WTC11 (cell line): ENCODE measurements around the gene TMEM271.

ENCODE experiments used
- ATF3 ChIP-seq: sonication (generic); formaldehyde crosslinking; conservative IDR thresholded peaks from 2 replicates; pipeline ENCODE4 v1.8.1; 2022; ENCODE audit warnings: mild to moderate bottlenecking, missing genetic modification reagents
- E2F5 ChIP-seq: sonication (generic); formaldehyde crosslinking; IDR thresholded peaks from 2 replicates; pipeline ENCODE4 v1.8.1; 2022; ENCODE audit warnings: mild to moderate bottlenecking, moderate library complexity, missing genetic modification reagents
- GTF2I ChIP-seq: fragments of 250-450 bp; sonication (Bioruptor Pico); conservative IDR thresholded peaks from 2 replicates; pipeline ENCODE4 v1.4.0; 2021; ENCODE audit warnings: mild to moderate bottlenecking
- JUN ChIP-seq: sonication (generic); formaldehyde crosslinking; IDR thresholded peaks from 2 replicates; pipeline ENCODE4 v1.8.0; 2023; ENCODE audit warnings: mild to moderate bottlenecking, missing genetic modification reagents
- NFYB ChIP-seq: sonication (generic); formaldehyde crosslinking; conservative IDR thresholded peaks from 2 replicates; pipeline ENCODE4 v1.8.0; 2022; ENCODE audit warnings: low read depth, missing genetic modification reagents
- TP53 ChIP-seq: sonication (generic); formaldehyde crosslinking; IDR thresholded peaks from 2 replicates; pipeline ENCODE4 v1.8.1; 2023; ENCODE audit warnings: mild to moderate bottlenecking, missing genetic modification reagents
- USF1 ChIP-seq: sonication (generic); formaldehyde crosslinking; IDR thresholded peaks from 2 replicates; pipeline ENCODE4 v1.8.0; 2022; ENCODE audit warnings: mild to moderate bottlenecking, missing genetic modification reagents
- ZNF121 ChIP-seq: sonication (generic); formaldehyde crosslinking; IDR thresholded peaks from 2 replicates; pipeline ENCODE4 v1.8.0; 2023; ENCODE audit warnings: missing genetic modification reagents
- ZNF263 ChIP-seq: sonication (generic); formaldehyde crosslinking; IDR thresholded peaks from 2 replicates; pipeline ENCODE4 v1.8.1; 2022; ENCODE audit warnings: low read depth, mild to moderate bottlenecking, moderate library complexity, missing genetic modification reagents
- ZNF416 ChIP-seq: fragments of 250-450 bp; sonication (Bioruptor Pico); IDR thresholded peaks from 2 replicates; pipeline ENCODE4 v1.9.0; 2021; ENCODE audit warnings: mild to moderate bottlenecking, inconsistent platforms
- TF ChIP-seq, protein P1 (sequence below): fragments of 200-600 bp; IDR thresholded peaks from 2 replicates; pipeline ENCODE4 v1.8.0; 2022; ENCODE audit warnings: antibody characterized with exemption
- TF ChIP-seq, protein P2 (sequence below): sonication (generic); formaldehyde crosslinking; IDR thresholded peaks from 2 replicates; pipeline ENCODE4 v1.8.0; 2022; ENCODE audit warnings: mild to moderate bottlenecking, missing genetic modification reagents
- TF ChIP-seq, protein P3 (sequence below): sonication (generic); formaldehyde crosslinking; IDR thresholded peaks from 2 replicates; pipeline ENCODE4 v1.8.1; 2023; ENCODE audit warnings: mild to moderate bottlenecking, missing genetic modification reagents, borderline replicate concordance
- TF ChIP-seq, protein P4 (sequence below): sonication (generic); formaldehyde crosslinking; IDR thresholded peaks from 2 replicates; pipeline ENCODE4 v1.8.1; 2022; ENCODE audit warnings: low read depth, mild to moderate bottlenecking, moderate library complexity, missing genetic modification reagents, borderline replicate concordance

DNA sequence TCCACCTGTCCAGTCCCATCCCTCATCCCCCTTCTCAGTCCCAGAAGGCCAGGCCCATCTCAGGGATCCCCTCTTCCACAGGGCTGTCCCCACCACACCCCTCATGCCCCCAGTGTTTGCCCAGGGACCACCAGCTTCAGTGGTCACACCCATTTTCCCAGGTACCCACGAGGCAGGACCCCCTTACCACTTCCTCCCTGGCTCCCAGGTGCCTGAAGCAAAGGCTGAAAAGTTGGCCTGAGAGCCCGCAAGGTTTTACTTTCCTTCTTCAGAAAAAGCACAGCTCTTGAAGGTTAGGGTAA lies 7.8 kb downstream of the TMEM271 start:
- TF ChIP-seq NFYB (no peak), ZNF263 (no peak), JUN (no peak), USF1 (CRISPR knock-in tag) (no peak), E2F5 (CRISPR knock-in tag) (no peak), ZNF416 (CRISPR knock-in tag) (no peak), TP53 (CRISPR knock-in tag) (no peak), ATF3 (CRISPR knock-in tag) (no peak), ZNF121 (CRISPR knock-in tag) (no peak), GTF2I (CRISPR knock-in tag) (no peak)
- TF ChIP-seq, protein P1, sequence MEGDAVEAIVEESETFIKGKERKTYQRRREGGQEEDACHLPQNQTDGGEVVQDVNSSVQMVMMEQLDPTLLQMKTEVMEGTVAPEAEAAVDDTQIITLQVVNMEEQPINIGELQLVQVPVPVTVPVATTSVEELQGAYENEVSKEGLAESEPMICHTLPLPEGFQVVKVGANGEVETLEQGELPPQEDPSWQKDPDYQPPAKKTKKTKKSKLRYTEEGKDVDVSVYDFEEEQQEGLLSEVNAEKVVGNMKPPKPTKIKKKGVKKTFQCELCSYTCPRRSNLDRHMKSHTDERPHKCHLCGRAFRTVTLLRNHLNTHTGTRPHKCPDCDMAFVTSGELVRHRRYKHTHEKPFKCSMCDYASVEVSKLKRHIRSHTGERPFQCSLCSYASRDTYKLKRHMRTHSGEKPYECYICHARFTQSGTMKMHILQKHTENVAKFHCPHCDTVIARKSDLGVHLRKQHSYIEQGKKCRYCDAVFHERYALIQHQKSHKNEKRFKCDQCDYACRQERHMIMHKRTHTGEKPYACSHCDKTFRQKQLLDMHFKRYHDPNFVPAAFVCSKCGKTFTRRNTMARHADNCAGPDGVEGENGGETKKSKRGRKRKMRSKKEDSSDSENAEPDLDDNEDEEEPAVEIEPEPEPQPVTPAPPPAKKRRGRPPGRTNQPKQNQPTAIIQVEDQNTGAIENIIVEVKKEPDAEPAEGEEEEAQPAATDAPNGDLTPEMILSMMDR, result no peak
- TF ChIP-seq, protein P2, sequence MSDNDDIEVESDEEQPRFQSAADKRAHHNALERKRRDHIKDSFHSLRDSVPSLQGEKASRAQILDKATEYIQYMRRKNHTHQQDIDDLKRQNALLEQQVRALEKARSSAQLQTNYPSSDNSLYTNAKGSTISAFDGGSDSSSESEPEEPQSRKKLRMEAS, result no peak
- TF ChIP-seq, protein P3, sequence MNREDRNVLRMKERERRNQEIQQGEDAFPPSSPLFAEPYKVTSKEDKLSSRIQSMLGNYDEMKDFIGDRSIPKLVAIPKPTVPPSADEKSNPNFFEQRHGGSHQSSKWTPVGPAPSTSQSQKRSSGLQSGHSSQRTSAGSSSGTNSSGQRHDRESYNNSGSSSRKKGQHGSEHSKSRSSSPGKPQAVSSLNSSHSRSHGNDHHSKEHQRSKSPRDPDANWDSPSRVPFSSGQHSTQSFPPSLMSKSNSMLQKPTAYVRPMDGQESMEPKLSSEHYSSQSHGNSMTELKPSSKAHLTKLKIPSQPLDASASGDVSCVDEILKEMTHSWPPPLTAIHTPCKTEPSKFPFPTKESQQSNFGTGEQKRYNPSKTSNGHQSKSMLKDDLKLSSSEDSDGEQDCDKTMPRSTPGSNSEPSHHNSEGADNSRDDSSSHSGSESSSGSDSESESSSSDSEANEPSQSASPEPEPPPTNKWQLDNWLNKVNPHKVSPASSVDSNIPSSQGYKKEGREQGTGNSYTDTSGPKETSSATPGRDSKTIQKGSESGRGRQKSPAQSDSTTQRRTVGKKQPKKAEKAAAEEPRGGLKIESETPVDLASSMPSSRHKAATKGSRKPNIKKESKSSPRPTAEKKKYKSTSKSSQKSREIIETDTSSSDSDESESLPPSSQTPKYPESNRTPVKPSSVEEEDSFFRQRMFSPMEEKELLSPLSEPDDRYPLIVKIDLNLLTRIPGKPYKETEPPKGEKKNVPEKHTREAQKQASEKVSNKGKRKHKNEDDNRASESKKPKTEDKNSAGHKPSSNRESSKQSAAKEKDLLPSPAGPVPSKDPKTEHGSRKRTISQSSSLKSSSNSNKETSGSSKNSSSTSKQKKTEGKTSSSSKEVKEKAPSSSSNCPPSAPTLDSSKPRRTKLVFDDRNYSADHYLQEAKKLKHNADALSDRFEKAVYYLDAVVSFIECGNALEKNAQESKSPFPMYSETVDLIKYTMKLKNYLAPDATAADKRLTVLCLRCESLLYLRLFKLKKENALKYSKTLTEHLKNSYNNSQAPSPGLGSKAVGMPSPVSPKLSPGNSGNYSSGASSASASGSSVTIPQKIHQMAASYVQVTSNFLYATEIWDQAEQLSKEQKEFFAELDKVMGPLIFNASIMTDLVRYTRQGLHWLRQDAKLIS (CRISPR knock-in tag), result no peak
- TF ChIP-seq, protein P4, sequence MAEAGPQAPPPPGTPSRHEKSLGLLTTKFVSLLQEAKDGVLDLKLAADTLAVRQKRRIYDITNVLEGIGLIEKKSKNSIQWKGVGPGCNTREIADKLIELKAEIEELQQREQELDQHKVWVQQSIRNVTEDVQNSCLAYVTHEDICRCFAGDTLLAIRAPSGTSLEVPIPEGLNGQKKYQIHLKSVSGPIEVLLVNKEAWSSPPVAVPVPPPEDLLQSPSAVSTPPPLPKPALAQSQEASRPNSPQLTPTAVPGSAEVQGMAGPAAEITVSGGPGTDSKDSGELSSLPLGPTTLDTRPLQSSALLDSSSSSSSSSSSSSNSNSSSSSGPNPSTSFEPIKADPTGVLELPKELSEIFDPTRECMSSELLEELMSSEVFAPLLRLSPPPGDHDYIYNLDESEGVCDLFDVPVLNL (CRISPR knock-in tag), result no peak
